Measurements from ENCODE around the gene ACSS1.

Gene ACSS1

DNA sequence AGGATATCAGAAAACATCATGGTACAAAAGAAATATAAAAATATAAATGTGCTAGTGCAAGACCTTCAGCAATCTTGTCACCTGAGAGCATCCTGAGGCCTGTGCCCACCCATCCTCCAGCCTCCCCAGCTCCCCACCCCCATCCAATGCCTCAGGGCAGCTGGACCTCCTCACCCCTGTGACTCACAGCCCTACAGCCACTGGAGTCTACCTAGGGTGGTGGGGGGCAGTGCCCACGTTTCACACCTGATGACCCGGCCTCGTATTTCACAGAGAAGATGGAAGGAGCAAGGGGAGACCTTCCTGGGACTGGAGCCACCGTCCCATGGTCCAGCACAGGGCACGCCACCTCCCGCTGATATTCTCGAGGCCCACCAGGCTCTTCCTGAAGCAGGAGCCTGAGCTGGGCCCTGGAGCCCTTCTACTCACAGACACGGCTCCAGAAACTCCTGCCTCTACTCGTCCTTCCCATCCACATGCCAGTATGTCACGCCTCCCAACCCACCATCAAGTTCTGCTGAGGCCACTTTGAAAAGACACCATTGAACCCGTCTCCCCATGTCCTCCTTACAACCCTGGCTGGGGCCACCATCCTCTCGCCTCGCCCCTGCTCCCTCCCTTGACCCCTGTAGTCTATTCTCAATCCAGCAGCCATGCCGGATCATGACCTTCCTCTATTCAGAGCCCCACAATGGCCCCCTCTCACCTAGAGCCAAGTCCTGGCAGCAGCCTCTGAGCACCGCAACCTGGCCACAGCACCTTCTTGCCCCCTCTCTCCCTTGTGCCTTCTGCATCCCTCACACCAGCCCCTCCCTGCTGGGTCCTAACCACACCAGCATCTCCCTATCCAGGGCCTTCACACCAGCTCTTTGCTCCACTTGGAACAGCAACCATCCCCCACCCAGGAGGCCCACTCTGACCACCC, 78.6 kb downstream of the ACSS1 start:
- TF ChIP-seq POLR2AphosphoS5 (IDR thresholded peaks at IDR 0.05; ENCODE audit: low read depth, low read length) (no peak), TAF1 (IDR thresholded peaks at IDR 0.05; ENCODE audit: borderline replicate concordance, insufficient read depth, low read length) (no peak), SIN3A (IDR thresholded peaks at IDR 0.05; ENCODE audit: borderline replicate concordance, insufficient read depth, low read length) (no peak), FOXP2 (optimal IDR thresholded peaks at IDR 0.05; ENCODE audit: borderline replicate concordance, extremely low read depth, extremely low read length, insufficient read depth) (no peak), REST (IDR thresholded peaks at IDR 0.05; ENCODE audit: insufficient read depth in 1 of 2, low read depth in 2 of 2, low read length in 2 of 2) (no peak)

GRCh38 chr20:24978513-24978912, 79.4 kb downstream of the ACSS1 start:
- TF ChIP-seq FOXP2 (optimal IDR thresholded peaks at IDR 0.05; ENCODE audit: borderline replicate concordance, extremely low read depth, extremely low read length, insufficient read depth) (no peak), REST (IDR thresholded peaks at IDR 0.05; ENCODE audit: insufficient read depth in 1 of 2, low read depth in 2 of 2, low read length in 2 of 2) (no peak), TAF1 (IDR thresholded peaks at IDR 0.05; ENCODE audit: borderline replicate concordance, insufficient read depth, low read length) (no peak), SIN3A (IDR thresholded peaks at IDR 0.05; ENCODE audit: borderline replicate concordance, insufficient read depth, low read length) (no peak), POLR2AphosphoS5 (IDR thresholded peaks at IDR 0.05; ENCODE audit: low read depth, low read length) (no peak)

- TF ChIP-seq SIN3A (IDR thresholded peaks at IDR 0.05; ENCODE audit: borderline replicate concordance, insufficient read depth, low read length) = no peak
- no peak for TF ChIP-seq FOXP2 (optimal IDR thresholded peaks at IDR 0.05; ENCODE audit: borderline replicate concordance, extremely low read depth, extremely low read length, insufficient read depth)
- TF ChIP-seq REST (IDR thresholded peaks at IDR 0.05; ENCODE audit: insufficient read depth in 1 of 2, low read depth in 2 of 2, low read length in 2 of 2) = no peak
- TF ChIP-seq TAF1 (IDR thresholded peaks at IDR 0.05; ENCODE audit: borderline replicate concordance, insufficient read depth, low read length) = no peak
- no peak for TF ChIP-seq POLR2AphosphoS5 (IDR thresholded peaks at IDR 0.05; ENCODE audit: low read depth, low read length)
Measured at GRCh38 chr20:24977797-24978196, 80.1 kb downstream of the ACSS1 start.

DNA sequence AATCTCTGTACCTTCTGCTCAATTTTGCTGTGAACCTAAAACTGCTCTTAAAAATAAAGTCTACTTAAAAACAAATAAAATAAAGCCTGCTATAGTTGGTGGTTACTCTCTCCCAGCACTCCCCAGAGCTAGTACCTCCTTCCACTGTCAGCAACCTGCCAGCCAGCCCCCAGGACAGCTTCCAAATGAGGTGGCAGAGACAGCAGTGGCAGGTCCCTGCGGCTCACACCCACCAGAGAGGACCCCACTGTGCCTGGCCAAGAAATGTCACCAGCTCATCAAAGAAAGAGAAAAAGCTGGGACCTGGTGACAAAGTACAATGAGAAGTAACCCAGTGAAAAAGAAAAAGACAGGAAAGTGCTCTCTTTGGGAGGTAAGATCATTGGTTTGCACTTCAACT, 80.6 kb downstream of the ACSS1 start:
- no peak for TF ChIP-seq FOXP2 (optimal IDR thresholded peaks at IDR 0.05; ENCODE audit: borderline replicate concordance, extremely low read depth, extremely low read length, insufficient read depth)
- no peak for TF ChIP-seq POLR2AphosphoS5 (IDR thresholded peaks at IDR 0.05; ENCODE audit: low read depth, low read length)
- no peak for TF ChIP-seq REST (IDR thresholded peaks at IDR 0.05; ENCODE audit: insufficient read depth in 1 of 2, low read depth in 2 of 2, low read length in 2 of 2)
- TF ChIP-seq SIN3A (IDR thresholded peaks at IDR 0.05; ENCODE audit: borderline replicate concordance, insufficient read depth, low read length) = no peak
- no peak for TF ChIP-seq TAF1 (IDR thresholded peaks at IDR 0.05; ENCODE audit: borderline replicate concordance, insufficient read depth, low read length)

Data from PFSK-1 (cell line).